Keratinocyte (primary cell): ENCODE measurements around the gene GAPDHS. TPM values are rescaled to one million over a fixed set of nuclear protein-coding genes. Genes with fewer than 3 reads are reported as not detected.

ENCODE experiments used
- DNase-seq: peaks from one replicate; pipeline ENCODE4 v3.0.0-alpha.2; 2011; ENCODE audit warnings: low read depth, missing footprints, low spot score
- FAIRE-seq: peaks from 2 replicates; lab custom pipeline; 2011; peaks lifted over from hg19 to GRCh38; lab: Jason Lieb, UNC
- H2AFZ ChIP-seq: 2 replicates; pipeline ENCODE4 v1.6.0; 2012; ENCODE audit warnings: low read length, control low read depth, inconsistent platforms; ENCODE audit not compliant: control insufficient read depth
- H3K27ac ChIP-seq: 2 replicates; pipeline ENCODE4 v1.5.1; 2011; ENCODE audit warnings: low read length; ENCODE audit not compliant: control insufficient read depth, insufficient read depth
- H3K27me3 ChIP-seq: 3 replicates; pipeline ENCODE4 v1.6.0; 2011; ENCODE audit warnings: low read length; ENCODE audit not compliant: control insufficient read depth, insufficient read depth; ENCODE audit errors: extremely low read depth
- H3K36me3 ChIP-seq, 2 experiments: 2 replicates in 1 of 2; 3 replicates in 1 of 2; pipeline ENCODE4 v1.5.1; 2011; ENCODE audit warnings: low read length in 2 of 2, mild to moderate bottlenecking in 1 of 2; ENCODE audit not compliant: control insufficient read depth in 2 of 2, insufficient read depth in 2 of 2; ENCODE audit errors: extremely low read depth in 1 of 2
- H3K4me1 ChIP-seq: 3 replicates; pipeline ENCODE4 v1.5.1; 2011; ENCODE audit warnings: low read length; ENCODE audit not compliant: control insufficient read depth, insufficient read depth; ENCODE audit errors: extremely low read depth
- H3K4me2 ChIP-seq: 3 replicates; pipeline ENCODE4 v1.6.0; 2011; ENCODE audit warnings: low read depth, low read length; ENCODE audit not compliant: control insufficient read depth, insufficient read depth; ENCODE audit errors: extremely low read depth
- H3K4me3 ChIP-seq, 3 experiments: fragments of 200-600 bp in 1 of 3; sonication (generic) in 1 of 3; 2 replicates in 2 of 3; 3 replicates in 1 of 3; pipeline ENCODE4 v1.5.1; 2011 to 2016; ENCODE audit warnings: low read length in 3 of 3, mild to moderate bottlenecking in 3 of 3, control low read depth in 2 of 3, inconsistent platforms in 1 of 3, low read depth in 1 of 3, mixed read lengths in 1 of 3, mixed run types in 1 of 3, moderate library complexity in 1 of 3; ENCODE audit not compliant: control insufficient read depth in 2 of 3, insufficient read depth in 2 of 3; ENCODE audit errors: extremely low read depth in 1 of 3
- H3K79me2 ChIP-seq: 2 replicates; pipeline ENCODE4 v1.6.0; 2012; ENCODE audit warnings: low read length; ENCODE audit not compliant: control insufficient read depth, insufficient read depth
- H3K9ac ChIP-seq: 3 replicates; pipeline ENCODE4 v1.6.0; 2011; ENCODE audit warnings: low read length; ENCODE audit not compliant: control insufficient read depth, insufficient read depth; ENCODE audit errors: extremely low read depth
- H3K9me1 ChIP-seq: 3 replicates; pipeline ENCODE4 v1.6.0; 2011; ENCODE audit warnings: low read length; ENCODE audit not compliant: control insufficient read depth, insufficient read depth; ENCODE audit errors: extremely low read depth
- H3K9me3 ChIP-seq: 2 replicates; pipeline ENCODE4 v1.5.1; 2012; ENCODE audit warnings: low read depth, low read length; ENCODE audit not compliant: control insufficient read depth
- H4K20me1 ChIP-seq: 3 replicates; pipeline ENCODE4 v1.6.0; 2011; ENCODE audit warnings: low read length; ENCODE audit not compliant: control insufficient read depth, insufficient read depth; ENCODE audit errors: extremely low read depth
- EZH2 ChIP-seq: IDR thresholded peaks from one replicate; pipeline ENCODE4 v1.6.1; 2012; ENCODE audit warnings: inconsistent platforms, mild to moderate bottlenecking, low read length, moderate library complexity
- dilution Hi-C: fragments of 300-500 bp; cut with MboI; formaldehyde crosslinking; loops from one replicate; pipeline ENCODE4 v1.7.0; 2020; ENCODE audit warnings: low sequenced_read_pairs; ENCODE audit not compliant: extremely low pct_ligation_motif_present
- polyA plus RNA-seq, 5 experiments: library from polyadenylated mRNA; depleted of rRNA in 3 of 5; stranded (reverse) in 3 of 5; stranded (forward) in 1 of 5; unstranded in 1 of 5; fragments of >200 nt; gene quantifications; 1 replicate in 1 of 5; 2 replicates in 3 of 5; 3 replicates in 1 of 5; pipeline versions ENCODE4 v1.2.1 to v1.2.3, GENCODE V29; 2011 to 2012; ENCODE audit warnings: missing spikeins in 2 of 5, low read depth in 1 of 5, low replicate concordance in 1 of 5
- TF ChIP-seq, protein P1 (sequence below), 3 experiments: IDR thresholded peaks in 1 of 3; conservative IDR thresholded peaks in 1 of 3; optimal IDR thresholded peaks in 1 of 3; 2 replicates in 2 of 3; 3 replicates in 1 of 3; pipeline versions ENCODE3 to v1.5.1; 2011; ENCODE audit warnings: low read length in 3 of 3, mild to moderate bottlenecking in 3 of 3, moderate library complexity in 2 of 3, control low read depth in 1 of 3, inconsistent platforms in 1 of 3; ENCODE audit not compliant: insufficient read depth in 2 of 3; ENCODE audit errors: extremely low read depth in 1 of 3

GAPDHS gene
- polyA plus RNA-seq, 1 donor (not counting 4 experiments of a cell fraction or from before 2014, with no cell fraction given) = 0.08 TPM

DNA sequence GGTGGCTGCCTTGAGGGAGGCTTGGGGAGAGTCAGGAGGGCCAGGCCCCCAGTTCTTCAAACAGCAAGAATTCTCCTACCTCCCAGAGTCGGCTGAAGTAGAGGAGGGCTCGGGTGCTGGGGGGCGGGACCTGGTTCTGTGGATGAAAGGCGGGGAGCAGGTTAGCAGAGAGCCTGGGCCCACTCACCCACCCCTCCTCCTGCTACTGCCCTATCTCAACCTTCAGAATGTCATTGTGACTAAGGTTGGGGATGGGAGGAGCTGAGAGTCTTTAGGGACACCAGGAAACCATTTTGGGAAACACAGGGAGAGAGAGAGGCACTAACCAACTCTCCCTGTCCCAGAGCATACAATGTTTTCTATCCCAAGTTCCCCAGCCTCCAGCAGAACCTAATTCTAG, 30.5 kb upstream of the GAPDHS start:
- Histone ChIP-seq H3K27me3 (no peaks in the 10 kb centered on the region), H3K9me3 (no peaks in the 10 kb centered on the region), H3K9me1 (no peaks in the 10 kb centered on the region), H3K4me2 (no peak overlapping the region), H3K27ac (no peak overlapping the region), H4K20me1 (peaks cover 4% of the 10 kb centered on the region), H3K79me2 (peaks cover 4% of the 10 kb centered on the region), H3K9ac (no peak overlapping the region), H3K4me1 (peaks cover 11% of the 10 kb centered on the region), H3K36me3 (peaks cover 32 to 56% of the 10 kb centered on the region in 2 experiments), H2AFZ (no peak overlapping the region), H3K4me3 (no peak overlapping the region)
- dilution Hi-C loops = no loop called here
- DNase-seq = no peak
- FAIRE-seq = no peak
- TF ChIP-seq, protein P1, sequence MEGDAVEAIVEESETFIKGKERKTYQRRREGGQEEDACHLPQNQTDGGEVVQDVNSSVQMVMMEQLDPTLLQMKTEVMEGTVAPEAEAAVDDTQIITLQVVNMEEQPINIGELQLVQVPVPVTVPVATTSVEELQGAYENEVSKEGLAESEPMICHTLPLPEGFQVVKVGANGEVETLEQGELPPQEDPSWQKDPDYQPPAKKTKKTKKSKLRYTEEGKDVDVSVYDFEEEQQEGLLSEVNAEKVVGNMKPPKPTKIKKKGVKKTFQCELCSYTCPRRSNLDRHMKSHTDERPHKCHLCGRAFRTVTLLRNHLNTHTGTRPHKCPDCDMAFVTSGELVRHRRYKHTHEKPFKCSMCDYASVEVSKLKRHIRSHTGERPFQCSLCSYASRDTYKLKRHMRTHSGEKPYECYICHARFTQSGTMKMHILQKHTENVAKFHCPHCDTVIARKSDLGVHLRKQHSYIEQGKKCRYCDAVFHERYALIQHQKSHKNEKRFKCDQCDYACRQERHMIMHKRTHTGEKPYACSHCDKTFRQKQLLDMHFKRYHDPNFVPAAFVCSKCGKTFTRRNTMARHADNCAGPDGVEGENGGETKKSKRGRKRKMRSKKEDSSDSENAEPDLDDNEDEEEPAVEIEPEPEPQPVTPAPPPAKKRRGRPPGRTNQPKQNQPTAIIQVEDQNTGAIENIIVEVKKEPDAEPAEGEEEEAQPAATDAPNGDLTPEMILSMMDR (optimal IDR thresholded peaks at IDR 0.05 in 1 of 3, IDR thresholded peaks at IDR 0.05 in 1 of 3, conservative IDR thresholded peaks at IDR 0.05 in 1 of 3; ENCODE audit: extremely low read depth in 1 of 3, insufficient read depth in 2 of 3, low read length in 3 of 3) = no peak
- no peak for TF ChIP-seq EZH2

DNA sequence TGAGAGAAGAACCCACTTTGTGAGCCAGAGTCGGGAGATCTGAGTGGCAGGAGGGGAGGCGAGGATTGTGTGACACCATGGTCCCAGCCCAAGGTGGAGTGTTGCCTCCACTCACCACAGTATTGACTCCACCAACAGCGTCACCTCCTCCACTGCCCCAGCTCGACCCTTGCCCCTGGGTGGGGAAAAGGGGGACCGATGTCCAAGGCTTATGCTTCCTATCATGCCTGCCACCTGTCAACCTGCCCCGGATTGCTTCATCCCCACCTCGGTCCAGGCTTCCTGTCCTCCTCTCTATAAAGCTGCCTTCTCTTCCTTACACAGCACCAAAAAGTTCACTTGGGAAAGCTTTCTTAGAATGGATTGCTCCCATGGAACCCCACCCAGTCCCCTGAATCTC, 27.2 kb upstream of the GAPDHS start:
- no peak overlapping the region for H3K27ac ChIP-seq
- H3K79me2 ChIP-seq = peaks cover 21% of the 10 kb centered on the region
- no peak overlapping the region for H3K4me2 ChIP-seq
- FAIRE-seq = no peak
- H3K9me1 ChIP-seq = no peaks in the 10 kb centered on the region
- no peaks in the 10 kb centered on the region for H4K20me1 ChIP-seq
- H2AFZ ChIP-seq = no peak overlapping the region
- H3K4me3 ChIP-seq = no peak overlapping the region
- TF ChIP-seq, protein P1 (optimal IDR thresholded peaks at IDR 0.05 in 1 of 3, IDR thresholded peaks at IDR 0.05 in 1 of 3, conservative IDR thresholded peaks at IDR 0.05 in 1 of 3; ENCODE audit: extremely low read depth in 1 of 3, insufficient read depth in 2 of 3, low read length in 3 of 3) = no peak
- no peak for TF ChIP-seq EZH2
- peaks cover 23% of the 10 kb centered on the region for H3K4me1 ChIP-seq
- no peaks in the 10 kb centered on the region for H3K27me3 ChIP-seq
- DNase-seq = no peak
- H3K9ac ChIP-seq = no peak overlapping the region
- peaks cover 17 to 36% of the 10 kb centered on the region in 2 experiments for H3K36me3 ChIP-seq
- dilution Hi-C loops = no loop called here
- no peaks in the 10 kb centered on the region for H3K9me3 ChIP-seq
